NT2/D1 (cell line): ENCODE results near the gene EID3.

Experiments
- SUZ12 ChIP-seq: IDR thresholded peaks from 2 replicates; pipeline ENCODE4 v1.6.1; 2011; ENCODE audit not compliant: insufficient read length, insufficient read depth; ENCODE audit errors: extremely low read depth
- YY1 ChIP-seq: IDR thresholded peaks from 2 replicates; pipeline ENCODE4 v1.6.1; 2011; ENCODE audit not compliant: insufficient read length, insufficient read depth

DNA sequence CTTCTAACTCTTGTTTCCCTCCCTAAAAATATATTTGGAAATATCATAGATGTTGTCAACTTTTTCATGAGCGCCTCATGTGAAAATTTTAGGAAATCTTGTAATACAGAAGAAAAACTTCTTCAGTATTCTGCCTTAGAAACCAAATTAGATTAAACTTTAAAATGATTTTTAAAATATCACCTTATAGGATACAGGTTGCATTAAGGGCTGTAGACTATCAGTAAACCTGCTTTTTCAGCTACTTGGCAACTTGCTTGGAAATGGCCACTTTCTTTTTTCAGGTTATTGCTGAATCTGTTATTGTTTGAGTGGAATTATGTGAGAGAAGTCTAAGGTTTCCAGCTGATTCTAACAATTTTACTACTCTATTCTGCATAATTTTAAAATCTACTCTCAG lies 9.1 kb downstream of the EID3 start:
- TF ChIP-seq YY1 (no peak), SUZ12 (no peak)
